Prostate gland (tissue), 2 donors: Measurements from ENCODE around the gene CYB5B. TPM values are rescaled to one million over a fixed set of nuclear protein-coding genes. Genes with fewer than 3 reads are reported as not detected.
"Not testable (repeated sequence)": the region's sequence is repeated elsewhere in the genome, so short reads cannot be mapped to it uniquely, and the experiment has no call there.

ENCODE experiments used
- DNase-seq: peaks from one replicate; pipeline ENCODE4 v3.0.0-alpha.2; 2019; ENCODE audit warnings: low spot score
- H3K27ac ChIP-seq, 2 donors: fragments of 200-600 bp; sonication (generic); 2 replicates each; pipeline ENCODE4 v1.5.1; 2017 to 2019
- H3K27me3 ChIP-seq: fragments of 200-600 bp; sonication (generic); replicated peaks from 2 replicates; pipeline ENCODE4 v1.5.1; 2019; ENCODE audit not compliant: insufficient read depth
- H3K36me3 ChIP-seq, 2 donors: fragments of 200-600 bp; sonication (generic); 1 replicate in 1 of 2; 2 replicates in 1 of 2; pipeline versions ENCODE4 v1.5.1 to v1.8.1; 2017 to 2019
- H3K4me1 ChIP-seq: fragments of 200-600 bp; sonication (generic); replicated peaks from 2 replicates; pipeline ENCODE4 v1.5.1; 2019
- H3K4me3 ChIP-seq, 2 donors: fragments of 200-600 bp; sonication (generic); 2 replicates each; pipeline ENCODE4 v1.5.1; 2017 to 2019
- H3K9me3 ChIP-seq: fragments of 200-600 bp; sonication (generic); 2 replicates; pipeline ENCODE4 v1.5.1; 2017
- CTCF ChIP-seq, 4 experiments: fragments of 200-600 bp in 2 of 4; fragments of 450-650 bp in 2 of 4; sonication (generic) in 2 of 4; IDR thresholded peaks; 1 replicate in 3 of 4; 2 replicates in 1 of 4; pipeline ENCODE4 v1.5.1; 2016 to 2019; ENCODE audit warnings: antibody characterized with exemption in 4 of 4, mild to moderate bottlenecking in 2 of 4, moderate library complexity in 2 of 4
- POLR2A ChIP-seq: fragments of 450-650 bp; IDR thresholded peaks from one replicate; pipeline ENCODE4 v1.6.1; 2016; ENCODE audit warnings: antibody characterized with exemption, mild to moderate bottlenecking
- POLR2AphosphoS5 ChIP-seq: sonication (generic); formaldehyde crosslinking; IDR thresholded peaks from one replicate; pipeline ENCODE4 v1.6.1; 2017; ENCODE audit warnings: antibody characterized with exemption
- WGBS: methylation state at CpG from one replicate; pipeline ENCODE4 v1.1.5; 2018; 5-methylcytosine and 5-hydroxymethylcytosine counted together
- intact Hi-C: fragments of 100-400 bp; cut with DNase I; formaldehyde crosslinking; loops from one replicate; pipeline ENCODE4 v1.14.2; 2022
- total RNA-seq, 2 donors: library from RNA; depleted of rRNA; stranded (reverse); fragments of >200 nt; gene quantifications; one replicate each; pipeline ENCODE4 v1.1.0, GENCODE V29; 2016

The CYB5B gene
- total RNA-seq, 2 donors from 2014 or later: 48.8 to 71.3 TPM

GRCh38 chr16:69435977-69436820 is 11.8 kb downstream of the CYB5B start:
- no peaks in the 10 kb centered on the region for H3K36me3 ChIP-seq
- DNase-seq: no peak
- intact Hi-C loops: no loop called here
- H3K9me3 ChIP-seq: no peaks in the 10 kb centered on the region
- 69% methylated on average over 7 of the region's 7 CpGs for WGBS
- H3K27me3 ChIP-seq: no peaks in the 10 kb centered on the region
- H3K4me3 ChIP-seq: no peak overlapping the region
- H3K4me1 ChIP-seq: no peaks in the 10 kb centered on the region
- no peak overlapping the region for H3K27ac ChIP-seq
- no peak for TF ChIP-seq POLR2A
- TF ChIP-seq CTCF (IDR thresholded peaks at IDR 0.05): no peak
- TF ChIP-seq POLR2AphosphoS5: no peak

GRCh38 chr16:69436896-69437295 is 12.5 kb downstream of the CYB5B start:
- H3K27me3 ChIP-seq: no peaks in the 10 kb centered on the region
- H3K4me3 ChIP-seq: no peak overlapping the region
- H3K27ac ChIP-seq: no peak overlapping the region
- intact Hi-C loops: no loop called here
- H3K9me3 ChIP-seq: no peaks in the 10 kb centered on the region
- TF ChIP-seq POLR2A: no peak
- TF ChIP-seq POLR2AphosphoS5: no peak
- TF ChIP-seq CTCF (IDR thresholded peaks at IDR 0.05): no peak
- no peaks in the 10 kb centered on the region for H3K36me3 ChIP-seq
- DNase-seq: no peak
- WGBS: 59% methylated on average over 2 of the region's 2 CpGs
- H3K4me1 ChIP-seq: no peaks in the 10 kb centered on the region

- H3K36me3 ChIP-seq: no peaks in the 10 kb centered on the region
- TF ChIP-seq POLR2AphosphoS5 (no peak), POLR2A (no peak), CTCF (IDR thresholded peaks at IDR 0.05) (no peak)
- H3K4me3 ChIP-seq: no peak overlapping the region
- WGBS: 91% methylated on average over 3 of the region's 3 CpGs
- no peak for DNase-seq
- no peaks in the 10 kb centered on the region for H3K27me3 ChIP-seq
- H3K9me3 ChIP-seq: no peaks in the 10 kb centered on the region
- intact Hi-C loops: no loop called here
- no peaks in the 10 kb centered on the region for H3K4me1 ChIP-seq
- no peak overlapping the region for H3K27ac ChIP-seq
Observed at GRCh38 chr16:69438465-69438864, 14.0 kb downstream of the CYB5B start.

GRCh38 chr16:69440250-69440649 is 15.8 kb downstream of the CYB5B start:
- no peak for DNase-seq
- no peak overlapping the region for H3K27ac ChIP-seq
- no peaks in the 10 kb centered on the region for H3K9me3 ChIP-seq
- TF ChIP-seq POLR2A: no peak
- TF ChIP-seq POLR2AphosphoS5: no peak
- no peak for TF ChIP-seq CTCF (IDR thresholded peaks at IDR 0.05)
- no peaks in the 10 kb centered on the region for H3K4me1 ChIP-seq
- H3K27me3 ChIP-seq: no peaks in the 10 kb centered on the region
- 35% methylated on average over 1 of the region's 1 CpG for WGBS
- H3K4me3 ChIP-seq: no peak overlapping the region
- H3K36me3 ChIP-seq: no peaks in the 10 kb centered on the region
- intact Hi-C loops: no loop called here

- H3K4me1 ChIP-seq, H3K4me3 ChIP-seq, H3K9me3 ChIP-seq, DNase-seq, intact Hi-C loops, H3K27ac ChIP-seq, H3K27me3 ChIP-seq, H3K36me3 ChIP-seq: not testable (repeated sequence)
- 98% methylated on average over 7 of the region's 7 CpGs for WGBS
Observed at GRCh38 chr16:69441030-69441429, 16.6 kb downstream of the CYB5B start.
